Measurements from ENCODE around the gene BCL7C. TPM values are rescaled to one million over a fixed set of nuclear protein-coding genes. Genes with fewer than 3 reads are reported as not detected.

BCL7C gene
- total and polyA plus RNA-seq, 2 of the 13 experiments (the other 11 are each of a cell fraction or from before 2014, with no cell fraction given), result 17.7 to 33.8 TPM

DNA sequence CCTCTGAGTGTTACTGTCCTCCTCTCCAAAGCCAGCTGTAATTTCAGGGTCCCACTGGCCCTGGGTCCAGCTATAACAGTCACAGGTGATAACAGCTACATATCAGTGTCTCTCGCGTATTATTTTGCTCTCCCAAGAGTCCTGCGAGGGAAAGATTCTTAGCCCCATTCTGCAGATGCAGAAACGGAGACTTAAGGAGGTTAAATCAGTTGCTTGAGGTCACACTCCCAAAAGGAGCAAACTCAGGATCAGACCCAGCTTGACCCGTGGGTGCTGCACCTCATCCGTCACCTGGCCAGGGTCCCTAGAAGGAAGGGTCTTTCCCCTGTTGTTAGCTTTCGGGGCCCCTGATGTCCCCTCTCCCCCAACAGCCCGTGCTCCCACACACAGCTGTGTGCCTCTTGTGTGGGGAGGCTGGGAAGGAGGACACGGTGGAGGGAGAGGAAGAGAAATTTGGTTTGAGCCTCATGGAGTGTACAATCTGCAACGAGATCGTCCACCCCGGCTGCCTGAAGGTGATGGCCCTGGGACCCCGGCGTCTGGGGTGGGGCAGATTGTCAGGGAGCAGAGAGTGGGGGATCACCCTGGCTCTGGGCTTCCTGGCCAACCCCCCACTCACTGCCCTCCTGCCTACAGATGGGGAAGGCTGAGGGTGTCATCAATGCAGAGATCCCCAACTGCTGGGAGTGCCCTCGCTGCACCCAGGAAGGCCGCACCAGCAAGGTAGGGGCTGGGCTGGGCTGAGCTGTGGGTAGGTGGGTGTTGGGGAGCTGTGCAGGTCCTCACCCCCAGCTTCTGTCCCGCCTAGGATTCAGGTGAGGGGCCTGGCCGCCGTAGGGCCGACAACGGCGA is 33.3 kb upstream of the BCL7C start:
- ATAC-seq, result no peak
- DNase-seq (ENCODE audit: low spot score), result no peak
- FAIRE-seq, result no peak
- Histone ChIP-seq H2AFZ (ENCODE audit: low read length) (no peak overlapping the region), H3K27me3 (ENCODE audit: control insufficient read depth in 1 of 2, insufficient read depth in 2 of 2, low read length in 2 of 2) (no peaks in the 10 kb centered on the region; a peak in 1 of 5 replicates), H3K9me3 (ENCODE audit: low read length) (no peaks in the 10 kb centered on the region), H4K20me1 (ENCODE audit: insufficient read depth, low read length) (no peaks in the 10 kb centered on the region; the same call in 1 of the 2 replicates), H3K9ac (ENCODE audit: insufficient read depth, low read depth, low read length) (no peak overlapping the region), H3K4me1 (ENCODE audit: insufficient read depth, low read length) (peaks cover 13% of the 10 kb centered on the region), H3K79me2 (ENCODE audit: insufficient read depth, low read length) (no peaks in the 10 kb centered on the region), H3K27ac (ENCODE audit: extremely low read length, insufficient read depth, low read length) (no peak overlapping the region), H3K4me3 (replicated peaks in 1 of 3; ENCODE audit: insufficient read depth in 1 of 3, low read depth in 2 of 3, low read length in 3 of 3) (no peak overlapping the region), H3K4me2 (ENCODE audit: low read depth, low read length) (no peak overlapping the region), H3K36me3 (replicated peaks in 1 of 2; ENCODE audit: control insufficient read depth in 1 of 2, insufficient read depth in 2 of 2, low read length in 2 of 2) (peaks cover 11 to 21% of the 10 kb centered on the region in 2 experiments)
- in situ Hi-C loops (cut with HindIII; ENCODE audit: extremely low pct_ligation_motif_present, low pct_unique_long_range_greater_than_20kb), result no loop called here
- CTCF ChIA-PET (ENCODE audit: low intra/inter-chr PET ratio, low total read pairs), result no interaction called here
- 95% methylated on average over 20 of the region's 22 CpGs for WGBS (ENCODE audit: low lambda C conversion rate)
- intact Hi-C loops (cut with micrococcal nuclease; ENCODE audit: unreplicated experiment), result loop anchor here (10.0 kb wide), 1 partner anchor 232 kb away; the partner anchor contains the start of gene SRCAP
- TF ChIP-seq RBM39 (IDR thresholded peaks at IDR 0.05; ENCODE audit: low read depth, low read length, poor library complexity, severe bottlenecking) (no peak), IRX3 (CRISPR knock-in tag; IDR thresholded peaks at IDR 0.05; ENCODE audit: borderline replicate concordance, low read depth) (no peak), AGO2 (optimal IDR thresholded peaks at IDR 0.05; ENCODE audit: low read depth, low read length) (peak; percentile 14), ZNF274 (CRISPR knock-in tag; IDR thresholded peaks at IDR 0.05) (no peak), SNRNP70 (IDR thresholded peaks at IDR 0.05; ENCODE audit: low read depth, low read length) (no peak), RBFOX2 (IDR thresholded peaks at IDR 0.05; ENCODE audit: low read depth, low read length) (peak; percentile 34; the same call in 1 of the 2 replicates), TMF1 (CRISPR knock-in tag; IDR thresholded peaks at IDR 0.05; ENCODE audit: low read depth) (0 out of 2 replicates have a peak, but pooled peaks have one; percentile 27), SAP130 (CRISPR knock-in tag; IDR thresholded peaks at IDR 0.05; ENCODE audit: low read depth) (no peak)
- TF ChIP-seq, protein P1, sequence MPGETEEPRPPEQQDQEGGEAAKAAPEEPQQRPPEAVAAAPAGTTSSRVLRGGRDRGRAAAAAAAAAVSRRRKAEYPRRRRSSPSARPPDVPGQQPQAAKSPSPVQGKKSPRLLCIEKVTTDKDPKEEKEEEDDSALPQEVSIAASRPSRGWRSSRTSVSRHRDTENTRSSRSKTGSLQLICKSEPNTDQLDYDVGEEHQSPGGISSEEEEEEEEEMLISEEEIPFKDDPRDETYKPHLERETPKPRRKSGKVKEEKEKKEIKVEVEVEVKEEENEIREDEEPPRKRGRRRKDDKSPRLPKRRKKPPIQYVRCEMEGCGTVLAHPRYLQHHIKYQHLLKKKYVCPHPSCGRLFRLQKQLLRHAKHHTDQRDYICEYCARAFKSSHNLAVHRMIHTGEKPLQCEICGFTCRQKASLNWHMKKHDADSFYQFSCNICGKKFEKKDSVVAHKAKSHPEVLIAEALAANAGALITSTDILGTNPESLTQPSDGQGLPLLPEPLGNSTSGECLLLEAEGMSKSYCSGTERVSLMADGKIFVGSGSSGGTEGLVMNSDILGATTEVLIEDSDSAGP (CRISPR knock-in tag; IDR thresholded peaks at IDR 0.05; ENCODE audit: borderline replicate concordance), result 0 out of 2 replicates have a peak, but pooled peaks have one; percentile 14
- POLR2A ChIA-PET, result interaction anchor here (0.5 to 2.4 kb wide), 5 partner anchors 15 to 252 kb away, joined by 3 to 8 read pairs (median 3); partner anchors contain the start of genes FUS and ORAI3
- no TSS peak for BruUV-seq (replicated peaks)

Data from HepG2 (cell line).